B cell (primary cell): ENCODE results near the gene TTYH3. TPM values are rescaled to one million over a fixed set of nuclear protein-coding genes. Genes with fewer than 3 reads are reported as not detected.
A peak's percentile ranks its signal among the peaks of the same experiment; 100 is the strongest.

Experiments used
- ATAC-seq: fragments of 200-7000 bp; cut with Tn5 transposase; one replicate; pipeline ENCODE4 v1.10.0; 2021; ENCODE audit warnings: low read depth, mild to moderate bottlenecking, moderate number of reproducible peaks, moderate library complexity
- CTCF ChIA-PET: fragments of 350-600 bp; sonication (Branson Sonifier 250); formaldehyde crosslinking; loops from one replicate; lab custom pipeline; 2021; ENCODE audit warnings: antibody characterized with exemption, inconsistent platforms; lab: Charles Lee
- POLR2A ChIA-PET: fragments of 350-600 bp; sonication (Branson Sonifier 250); formaldehyde crosslinking; loops from one replicate; lab custom pipeline; 2021; ENCODE audit warnings: antibody characterized with exemption; lab: Charles Lee
- DNase-seq: peaks from one replicate; pipeline ENCODE4 v3.0.0; 2013
- H2AFZ ChIP-seq: 2 replicates; pipeline ENCODE4 v1.6.1; 2012; ENCODE audit warnings: mild to moderate bottlenecking, low read depth, low read length; ENCODE audit not compliant: insufficient read depth, poor library complexity, severe bottlenecking
- H3K27ac ChIP-seq, 2 donors: 1 replicate in 1 of 2; 2 replicates in 1 of 2; pipeline ENCODE4 v1.5.1; 2012 to 2013; ENCODE audit warnings: low read length in 2 of 2, mild to moderate bottlenecking in 2 of 2, moderate library complexity in 1 of 2
- H3K27me3 ChIP-seq, 4 experiments: fragments of 200-600 bp in 1 of 4; sonication (generic) in 1 of 4; replicated peaks in 1 of 4; 1 replicate in 2 of 4; 2 replicates in 2 of 4; pipeline versions ENCODE4 v1.6.1 to v1.7.0; 2013 to 2016; ENCODE audit warnings: low read length in 3 of 4, mild to moderate bottlenecking in 2 of 4, mixed read lengths in 1 of 4, moderate library complexity in 1 of 4; ENCODE audit not compliant: insufficient read depth in 4 of 4, control insufficient read depth in 3 of 4; ENCODE audit errors: control extremely low read depth in 1 of 4
- H3K36me3 ChIP-seq, 2 experiments: replicated peaks in 1 of 2; 1 replicate in 1 of 2; 2 replicates in 1 of 2; pipeline versions ENCODE4 v1.6.1 to v1.7.1; 2013; ENCODE audit warnings: low read length in 1 of 2; ENCODE audit not compliant: insufficient read depth in 2 of 2, control insufficient read depth in 1 of 2; ENCODE audit errors: control extremely low read depth in 1 of 2, extremely low read depth in 1 of 2
- H3K4me1 ChIP-seq, 2 donors: fragments of 200-600 bp in 1 of 2; sonication (generic) in 1 of 2; 1 replicate in 1 of 2; 2 replicates in 1 of 2; pipeline versions ENCODE4 v1.5.1 to v1.6.1; 2013 to 2017; ENCODE audit warnings: low read length in 2 of 2; ENCODE audit not compliant: control insufficient read depth in 2 of 2, insufficient read depth in 2 of 2
- H3K4me2 ChIP-seq: replicated peaks from 2 replicates; pipeline ENCODE3; 2012; ENCODE audit warnings: mild to moderate bottlenecking, low read depth, low read length; ENCODE audit not compliant: poor library complexity, severe bottlenecking
- H3K4me3 ChIP-seq, 5 experiments: fragments of 200-600 bp in 1 of 5; sonication (generic) in 1 of 5; 1 replicate in 3 of 5; 2 replicates in 2 of 5; pipeline versions ENCODE4 v1.5.1 to v1.7.0; 2011 to 2016; ENCODE audit warnings: low read length in 4 of 5, mild to moderate bottlenecking in 4 of 5, low read depth in 2 of 5, control low read depth in 1 of 5, moderate library complexity in 1 of 5; ENCODE audit not compliant: insufficient read depth in 1 of 5; ENCODE audit errors: control extremely low read depth in 1 of 5, extremely low read depth in 1 of 5
- H3K79me2 ChIP-seq: fragments of 200-600 bp; sonication (generic); one replicate; pipeline ENCODE4 v1.6.0; 2016; ENCODE audit warnings: low read length; ENCODE audit not compliant: control insufficient read depth, insufficient read depth
- H3K9ac ChIP-seq: fragments of 200-600 bp; sonication (generic); 2 replicates; pipeline ENCODE4 v1.6.1; 2017; ENCODE audit warnings: mild to moderate bottlenecking, low read length, moderate library complexity
- H3K9me3 ChIP-seq, 3 donors: one replicate each; pipeline versions ENCODE4 v1.6.1 to v1.7.1; 2013; ENCODE audit warnings: low read length in 2 of 3; ENCODE audit not compliant: control insufficient read depth in 2 of 3, insufficient read depth in 1 of 3; ENCODE audit errors: control extremely low read depth in 1 of 3
- H4K20me1 ChIP-seq: 2 replicates; pipeline ENCODE4 v1.6.0; 2012; ENCODE audit warnings: mild to moderate bottlenecking, low read length; ENCODE audit not compliant: insufficient read depth, control insufficient read depth, poor library complexity, severe bottlenecking
- H3K27ac Mint-ChIP-seq: one replicate; pipeline ENCODE4 v1.8.0; 2021; ENCODE audit warnings: mixed read lengths
- H3K27me3 Mint-ChIP-seq: one replicate; pipeline ENCODE4 v1.8.0; 2021; ENCODE audit warnings: mixed read lengths
- H3K4me1 Mint-ChIP-seq: one replicate; pipeline ENCODE4 v1.8.0; 2021; ENCODE audit warnings: mixed read lengths
- H3K4me3 Mint-ChIP-seq: one replicate; pipeline ENCODE4 v1.8.0; 2021; ENCODE audit warnings: mixed read lengths
- H3K9me3 Mint-ChIP-seq: one replicate; pipeline ENCODE4 v1.8.0; 2022; ENCODE audit warnings: mixed read lengths; ENCODE audit not compliant: insufficient read depth
- EZH2 ChIP-seq: IDR thresholded peaks from 2 replicates; pipeline ENCODE4 v1.6.1; 2012; ENCODE audit warnings: borderline replicate concordance, low read depth, mild to moderate bottlenecking, moderate library complexity, low read length; ENCODE audit not compliant: insufficient read depth, poor library complexity, severe bottlenecking
- WGBS: methylation state at CpG from one replicate; pipeline ENCODE4 v1.1.5; 2013; ENCODE audit warnings: missing lambda C conversion rate; ENCODE audit not compliant: insufficient coverage; 5-methylcytosine and 5-hydroxymethylcytosine counted together
- intact Hi-C: fragments of 100-400 bp; cut with micrococcal nuclease; formaldehyde crosslinking; loops from one replicate; pipeline ENCODE4 v1.10.0; 2022
- polyA plus RNA-seq: library from polyadenylated mRNA; depleted of rRNA; stranded (reverse); fragments of >200 nt; gene quantifications from 2 replicates; pipeline ENCODE4 v1.2.3, GENCODE V29; 2012
- total RNA-seq, 2 donors: library from RNA; stranded (reverse); fragments of 120-200 nt in 1 of 2; gene quantifications; 1 replicate in 1 of 2; 2 replicates in 1 of 2; pipeline versions ENCODE4 v1.2.3 to v1.2.4, GENCODE V29; 2013 to 2022
- TF ChIP-seq, protein P1 (sequence below): fragments of 200-600 bp; IDR thresholded peaks from one replicate; pipeline ENCODE4 v1.8.0; 2022; ENCODE audit warnings: antibody characterized with exemption, mild to moderate bottlenecking

The TTYH3 gene
- total and polyA plus RNA-seq, 2 donors (not counting 1 experiment from before 2014, with no cell fraction given) = 8.4 to 48.6 TPM

DNA sequence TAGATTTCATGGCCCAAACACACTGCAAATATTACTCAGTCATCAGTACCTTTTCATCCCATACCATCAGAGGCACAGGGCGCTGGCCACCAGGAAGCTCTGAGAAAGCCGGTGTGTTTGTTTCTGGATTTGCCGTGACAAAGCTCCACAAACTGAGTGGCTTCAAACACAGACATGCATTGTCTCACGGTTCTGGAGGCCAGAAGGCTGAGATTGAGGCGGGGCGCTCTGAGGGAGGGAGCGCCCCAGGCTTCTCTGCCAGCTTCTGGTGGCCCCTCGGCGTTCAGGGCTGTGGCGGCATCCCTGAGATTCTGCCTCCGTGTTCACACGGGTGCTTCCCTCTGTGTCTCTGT, 3.7 kb upstream of the TTYH3 start:
- Histone ChIP-seq H3K27me3 (peaks cover 0 to 10% (median 0%) of the 10 kb centered on the region in 4 experiments), H3K4me3 (no peak overlapping the region), H2AFZ (no peak overlapping the region), H4K20me1 (no peaks in the 10 kb centered on the region), H3K9me3 (no peaks in the 10 kb centered on the region), H3K36me3 (no peaks in the 10 kb centered on the region), H3K4me1 (peaks cover 5 to 16% of the 10 kb centered on the region in 2 donors), H3K79me2 (peaks cover 16% of the 10 kb centered on the region), H3K9ac (no peak overlapping the region), H3K4me2 (no peak overlapping the region), H3K27ac (no peak overlapping the region)
- no peak overlapping the region for H3K4me3 Mint-ChIP-seq
- WGBS = 84% methylated on average over 12 of the region's 12 CpGs
- no peaks in the 10 kb centered on the region for H3K9me3 Mint-ChIP-seq
- CTCF ChIA-PET = no interaction called here
- no peak overlapping the region for H3K27ac Mint-ChIP-seq
- H3K27me3 Mint-ChIP-seq = no peaks in the 10 kb centered on the region
- TF ChIP-seq, protein P1, sequence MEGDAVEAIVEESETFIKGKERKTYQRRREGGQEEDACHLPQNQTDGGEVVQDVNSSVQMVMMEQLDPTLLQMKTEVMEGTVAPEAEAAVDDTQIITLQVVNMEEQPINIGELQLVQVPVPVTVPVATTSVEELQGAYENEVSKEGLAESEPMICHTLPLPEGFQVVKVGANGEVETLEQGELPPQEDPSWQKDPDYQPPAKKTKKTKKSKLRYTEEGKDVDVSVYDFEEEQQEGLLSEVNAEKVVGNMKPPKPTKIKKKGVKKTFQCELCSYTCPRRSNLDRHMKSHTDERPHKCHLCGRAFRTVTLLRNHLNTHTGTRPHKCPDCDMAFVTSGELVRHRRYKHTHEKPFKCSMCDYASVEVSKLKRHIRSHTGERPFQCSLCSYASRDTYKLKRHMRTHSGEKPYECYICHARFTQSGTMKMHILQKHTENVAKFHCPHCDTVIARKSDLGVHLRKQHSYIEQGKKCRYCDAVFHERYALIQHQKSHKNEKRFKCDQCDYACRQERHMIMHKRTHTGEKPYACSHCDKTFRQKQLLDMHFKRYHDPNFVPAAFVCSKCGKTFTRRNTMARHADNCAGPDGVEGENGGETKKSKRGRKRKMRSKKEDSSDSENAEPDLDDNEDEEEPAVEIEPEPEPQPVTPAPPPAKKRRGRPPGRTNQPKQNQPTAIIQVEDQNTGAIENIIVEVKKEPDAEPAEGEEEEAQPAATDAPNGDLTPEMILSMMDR = no peak
- no peak for TF ChIP-seq EZH2
- DNase-seq = no peak
- POLR2A ChIA-PET = no interaction called here
- no peak for ATAC-seq
- peaks cover 8% of the 10 kb centered on the region for H3K4me1 Mint-ChIP-seq
- intact Hi-C loops = no loop called here

DNA sequence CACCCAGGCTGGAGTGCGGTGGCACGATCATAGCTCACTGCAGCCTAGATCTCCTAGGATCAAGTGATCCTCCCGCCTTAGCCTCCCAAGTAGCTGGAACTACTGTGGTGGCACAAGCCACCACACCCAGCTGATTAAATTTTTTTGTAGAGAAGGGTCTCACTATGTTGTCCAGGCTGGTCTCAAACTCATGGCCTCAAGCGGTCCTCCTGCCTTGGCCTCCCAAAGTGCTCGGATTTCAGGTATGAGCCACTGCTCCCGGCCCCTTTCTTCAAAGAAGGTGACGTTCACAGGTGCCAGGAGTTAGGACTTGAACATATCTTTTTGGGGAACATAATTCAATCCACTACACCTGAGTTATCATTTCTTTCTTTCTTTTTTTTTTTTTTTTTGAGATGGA, 2.9 kb upstream of the TTYH3 start:
- Mint-ChIP-seq H3K27me3 (no peaks in the 10 kb centered on the region), H3K27ac (peak overlapping the region; percentile 37), H3K4me3 (no peak overlapping the region), H3K9me3 (no peaks in the 10 kb centered on the region), H3K4me1 (peaks cover 16% of the 10 kb centered on the region)
- WGBS = 92% methylated on average over 5 of the region's 7 CpGs
- intact Hi-C loops = no loop called here
- Histone ChIP-seq H3K9me3 (no peaks in the 10 kb centered on the region), H3K4me2 (no peak overlapping the region), H3K9ac (no peak overlapping the region), H3K4me1 (peaks cover 13 to 24% of the 10 kb centered on the region in 2 donors), H4K20me1 (no peaks in the 10 kb centered on the region), H3K79me2 (peaks cover 24% of the 10 kb centered on the region), H3K27me3 (peaks cover 0 to 10% (median 0%) of the 10 kb centered on the region in 4 experiments), H3K27ac (no peak overlapping the region), H3K36me3 (no peaks in the 10 kb centered on the region), H2AFZ (no peak overlapping the region), H3K4me3 (no peak overlapping the region)
- no peak for ATAC-seq
- ChIA-PET CTCF (no interaction called here), POLR2A (no interaction called here)
- TF ChIP-seq, protein P1 = no peak
- TF ChIP-seq EZH2 = no peak
- DNase-seq = no peak
